H9 (cell line): ENCODE data around the gene PARD3. TPM values are rescaled to one million over a fixed set of nuclear protein-coding genes. Genes with fewer than 3 reads are reported as not detected.

Experiments
- DNase-seq: peaks from one replicate; pipeline ENCODE4 v3.0.0-alpha.2; 2017
- H2AFZ ChIP-seq: one replicate; pipeline ENCODE4 v1.6.1; 2013; ENCODE audit warnings: mild to moderate bottlenecking, low read length, control low read depth, moderate library complexity
- H2AK5ac ChIP-seq: 2 replicates; pipeline ENCODE4 v1.6.1; 2013; ENCODE audit warnings: low read length, control low read depth, mixed read lengths; ENCODE audit not compliant: insufficient read length
- H2BK120ac ChIP-seq: one replicate; pipeline ENCODE4 v1.6.1; 2013; ENCODE audit warnings: low read depth, mild to moderate bottlenecking, low read length, control low read depth, inconsistent platforms; ENCODE audit not compliant: poor library complexity, severe bottlenecking
- H2BK12ac ChIP-seq: 2 replicates; pipeline ENCODE4 v1.6.1; 2013; ENCODE audit warnings: low read length, control low read depth, mixed read lengths, low read depth; ENCODE audit not compliant: insufficient read length
- H2BK15ac ChIP-seq: 2 replicates; pipeline ENCODE4 v1.6.1; 2013; ENCODE audit warnings: low read depth, low read length, control low read depth
- H2BK20ac ChIP-seq: one replicate; pipeline ENCODE4 v1.6.1; 2013; ENCODE audit warnings: low read depth, mild to moderate bottlenecking, low read length, control low read depth, inconsistent platforms; ENCODE audit not compliant: poor library complexity, severe bottlenecking
- H2BK5ac ChIP-seq: 2 replicates; pipeline ENCODE4 v1.6.1; 2013; ENCODE audit warnings: low read length, control low read depth, mixed read lengths; ENCODE audit not compliant: insufficient read length
- H3K14ac ChIP-seq: 2 replicates; pipeline ENCODE4 v1.6.1; 2013; ENCODE audit warnings: low read length, control low read depth; ENCODE audit not compliant: insufficient read depth
- H3K18ac ChIP-seq: 2 replicates; pipeline ENCODE4 v1.6.1; 2013; ENCODE audit warnings: low read depth, mild to moderate bottlenecking, mixed read lengths, low read length, control low read depth; ENCODE audit not compliant: insufficient read length
- H3K23ac ChIP-seq: 2 replicates; pipeline ENCODE4 v1.6.1; 2013; ENCODE audit warnings: low read length, control low read depth, mixed read lengths, low read depth; ENCODE audit not compliant: insufficient read length
- H3K23me2 ChIP-seq: 2 replicates; pipeline ENCODE4 v1.6.1; 2013; ENCODE audit warnings: low read depth, mild to moderate bottlenecking, mixed read lengths, low read length, control low read depth; ENCODE audit not compliant: insufficient read length, poor library complexity, severe bottlenecking
- H3K27ac ChIP-seq: 2 replicates; pipeline ENCODE4 v1.5.1; 2013; ENCODE audit warnings: low read length, control low read depth, mixed read lengths, low read depth; ENCODE audit not compliant: insufficient read length
- H3K27me3 ChIP-seq: 2 replicates; pipeline ENCODE4 v1.6.1; 2013; ENCODE audit warnings: low read length, control low read depth, inconsistent platforms; ENCODE audit not compliant: insufficient read depth
- H3K4ac ChIP-seq: 2 replicates; pipeline ENCODE4 v1.6.1; 2013; ENCODE audit warnings: low read depth, mild to moderate bottlenecking, control low read depth, inconsistent platforms, low read length, moderate library complexity
- H3K4me1 ChIP-seq: 2 replicates; pipeline ENCODE4 v1.6.1; 2013; ENCODE audit warnings: low read length, control low read depth, inconsistent platforms; ENCODE audit not compliant: insufficient read depth
- H3K4me2 ChIP-seq: 2 replicates; pipeline ENCODE4 v1.6.1; 2013; ENCODE audit warnings: low read length, control low read depth, mixed read lengths; ENCODE audit not compliant: insufficient read length, insufficient read depth
- H3K56ac ChIP-seq: 2 replicates; pipeline ENCODE4 v1.6.1; 2013; ENCODE audit warnings: low read depth, mild to moderate bottlenecking, mixed read lengths, low read length, control low read depth; ENCODE audit not compliant: insufficient read length
- H3K79me1 ChIP-seq: 2 replicates; pipeline ENCODE4 v1.6.1; 2013; ENCODE audit warnings: low read depth, mild to moderate bottlenecking, moderate library complexity, low read length, control low read depth, inconsistent platforms; ENCODE audit not compliant: insufficient read depth, poor library complexity, severe bottlenecking
- H3K79me2 ChIP-seq: 2 replicates; pipeline ENCODE4 v1.6.1; 2013; ENCODE audit warnings: low read length, control low read depth, inconsistent platforms; ENCODE audit not compliant: insufficient read depth
- H3K9ac ChIP-seq: 2 replicates; pipeline ENCODE4 v1.6.1; 2013; ENCODE audit warnings: low read length, control low read depth, mixed read lengths; ENCODE audit not compliant: insufficient read length; ENCODE audit errors: extremely low read depth
- H3K9me3 ChIP-seq: one replicate; pipeline ENCODE4 v1.6.1; 2013; ENCODE audit warnings: low read depth, low read length, inconsistent platforms; ENCODE audit not compliant: control insufficient read depth
- H3T11ph ChIP-seq: one replicate; pipeline ENCODE4 v1.6.1; 2013; ENCODE audit warnings: mild to moderate bottlenecking, low read length, control low read depth, inconsistent platforms
- H4K20me1 ChIP-seq: one replicate; pipeline ENCODE4 v1.6.1; 2013; ENCODE audit not compliant: control insufficient read depth, insufficient read length, insufficient read depth
- H4K5ac ChIP-seq: 2 replicates; pipeline ENCODE4 v1.6.1; 2013; ENCODE audit warnings: low read depth, mild to moderate bottlenecking, mixed read lengths, low read length, control low read depth; ENCODE audit not compliant: insufficient read length
- H4K8ac ChIP-seq: replicated peaks from 2 replicates; pipeline ENCODE4 v1.6.1; 2013; ENCODE audit warnings: low read length, control low read depth, mixed read lengths, low read depth; ENCODE audit not compliant: insufficient read length
- H4K91ac ChIP-seq: 2 replicates; pipeline ENCODE4 v1.6.1; 2013; ENCODE audit warnings: low read depth, mild to moderate bottlenecking, moderate library complexity, mixed read lengths, low read length, control low read depth; ENCODE audit not compliant: insufficient read length
- H3K27ac Mint-ChIP-seq, 3 experiments: 2 replicates in 2 of 3; 3 replicates in 1 of 3; pipeline ENCODE4 v1.8.0; 2020 to 2021; ENCODE audit warnings: mixed read lengths in 3 of 3, mild to moderate bottlenecking in 1 of 3, moderate library complexity in 1 of 3
- H3K27me3 Mint-ChIP-seq: 2 replicates; pipeline ENCODE4 v1.8.0; 2021; ENCODE audit warnings: low read depth, mild to moderate bottlenecking, moderate library complexity, mixed read lengths
- H3K36me3 Mint-ChIP-seq, 3 experiments: 2 replicates in 2 of 3; 3 replicates in 1 of 3; pipeline ENCODE4 v1.8.0; 2020 to 2021; ENCODE audit warnings: low read depth in 3 of 3, mixed read lengths in 3 of 3; ENCODE audit not compliant: insufficient read depth in 1 of 3
- H3K4me1 Mint-ChIP-seq, 2 experiments: 2 replicates each; pipeline ENCODE4 v1.8.0; 2020; ENCODE audit warnings: mixed read lengths in 2 of 2
- H3K4me3 Mint-ChIP-seq, 2 experiments: 2 replicates in 1 of 2; 3 replicates in 1 of 2; pipeline ENCODE4 v1.8.0; 2020 to 2021; ENCODE audit warnings: mild to moderate bottlenecking in 2 of 2, mixed read lengths in 2 of 2, moderate library complexity in 1 of 2
- H3K9me3 Mint-ChIP-seq, 2 experiments: 2 replicates in 1 of 2; 3 replicates in 1 of 2; pipeline ENCODE4 v1.8.0; 2020; ENCODE audit warnings: mild to moderate bottlenecking in 2 of 2, mixed read lengths in 2 of 2, moderate library complexity in 1 of 2
- CTCF ChIP-seq: fragments of 200-600 bp; sonication (generic); conservative IDR thresholded peaks from 3 replicates; pipeline ENCODE4 v1.8.0; 2021; ENCODE audit warnings: antibody characterized with exemption, mild to moderate bottlenecking
- WGBS: extraction: QIAGEN DNeasy Blood & Tissue Kit; methylation state at CpG from one replicate; pipeline ENCODE4 v1.1.7; 2013; ENCODE audit warnings: missing lambda C conversion rate, low lambda C conversion rate, mixed read lengths; ENCODE audit not compliant: insufficient read length; ENCODE audit errors: extremely low coverage; 5-methylcytosine and 5-hydroxymethylcytosine counted together
- total RNA-seq: library from RNA; stranded (reverse); gene quantifications from 2 replicates; pipeline ENCODE4 v1.2.1, GENCODE V29; 2021

PARD3 gene
- total RNA-seq, 1 experiment from 2014 or later, result 44.7 TPM

DNA sequence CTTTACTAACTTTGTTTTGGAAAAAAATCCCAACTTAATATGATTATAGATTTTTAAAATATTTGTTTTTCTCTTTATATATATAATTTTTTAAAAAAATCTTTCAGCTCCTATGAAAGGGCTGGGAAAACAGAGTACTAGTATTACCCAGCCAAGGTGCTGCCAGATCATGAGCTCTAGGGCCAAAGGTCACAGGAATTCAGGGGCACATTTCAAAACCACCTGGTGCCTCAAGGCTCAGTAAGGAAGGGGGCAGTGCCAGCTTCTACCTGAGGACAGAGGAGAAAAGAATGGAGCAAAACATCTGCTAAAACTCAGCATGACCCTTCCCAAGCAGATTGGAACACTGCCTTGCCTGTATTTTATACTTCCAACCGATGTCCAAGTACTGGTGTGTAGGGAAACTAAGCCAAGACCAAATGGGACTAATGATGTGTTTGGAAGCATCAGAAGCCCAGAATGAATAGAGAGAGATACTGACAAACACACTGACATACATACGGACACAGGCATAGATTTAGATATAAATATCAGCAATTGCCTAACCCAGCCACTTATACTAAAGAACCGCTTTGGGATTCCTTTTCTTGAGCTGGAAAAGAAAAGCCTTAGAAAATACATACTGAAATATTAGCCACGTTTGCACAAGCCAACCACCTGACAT lies 667.3 kb downstream of the PARD3 start:
- no peaks in the 10 kb centered on the region for H3K9me3 Mint-ChIP-seq
- Histone ChIP-seq H3K79me1 (no peaks in the 10 kb centered on the region), H2AFZ (no peak overlapping the region), H3K18ac (no peak overlapping the region), H3K4me1 (no peaks in the 10 kb centered on the region), H3K27ac (no peak overlapping the region), H3K9me3 (no peaks in the 10 kb centered on the region), H4K91ac (no peak overlapping the region), H3K4ac (no peak overlapping the region), H3K23ac (no peak overlapping the region), H3K14ac (no peak overlapping the region), H2BK20ac (no peak overlapping the region), H3K4me2 (no peak overlapping the region), H3K9ac (no peak overlapping the region), H3K56ac (no peak overlapping the region), H3K79me2 (no peaks in the 10 kb centered on the region), H3T11ph (no peak overlapping the region), H2BK15ac (no peak overlapping the region), H2BK5ac (no peak overlapping the region), H4K8ac (no peak overlapping the region), H3K23me2 (no peaks in the 10 kb centered on the region), H2BK12ac (no peak overlapping the region), H3K27me3 (no peaks in the 10 kb centered on the region), H2BK120ac (no peak overlapping the region), H2AK5ac (no peak overlapping the region), H4K20me1 (no peaks in the 10 kb centered on the region), H4K5ac (no peak overlapping the region)
- DNase-seq, result no peak
- no peak for TF ChIP-seq CTCF
- no CpG with 5 or more reads among the region's 4 CpGs for WGBS
- H3K4me3 Mint-ChIP-seq, result no peak overlapping the region
- H3K4me1 Mint-ChIP-seq, result peaks cover 2% of the 10 kb centered on the region in 2 experiments; a peak in 2 of 4 replicates
- H3K36me3 Mint-ChIP-seq, result no peaks in the 10 kb centered on the region
- H3K27me3 Mint-ChIP-seq, result no peaks in the 10 kb centered on the region; the same call in 1 of the 2 replicates
- no peak overlapping the region for H3K27ac Mint-ChIP-seq
